ENCODE data around the gene THBS1. TPM values are rescaled to one million over a fixed set of nuclear protein-coding genes. Genes with fewer than 3 reads are reported as not detected.

THBS1 gene
- total RNA-seq (2014; rRNA removed; shearing (Covaris generic)), result 15.6 and 15.9 TPM in 2 replicates

GRCh38 chr15:39580485-39581241 lies at the start of gene THBS1:
TSS of gene THBS1 (plus strand) at chr15:39581079. CDS start at chr15:39581858, 779 bp downstream.
- DNase-seq (ENCODE audit: low spot score), result peak; percentile 29
- in situ Hi-C loops (cut with HindIII; ENCODE audit: low sequenced_read_pairs), result no loop called here

GRCh38 chr15:39534996-39535395 lies 45.9 kb upstream of the THBS1 start:
- in situ Hi-C loops (cut with HindIII; ENCODE audit: low sequenced_read_pairs), result no loop called here
- no peak for DNase-seq (ENCODE audit: low spot score)

- in situ Hi-C loops (cut with HindIII; ENCODE audit: low sequenced_read_pairs), result no loop called here
- no peak for DNase-seq (ENCODE audit: low spot score)
Observed at GRCh38 chr15:39535466-39535865, 45.4 kb upstream of the THBS1 start.

GRCh38 chr15:39538936-39539335 lies 41.9 kb upstream of the THBS1 start:
- in situ Hi-C loops (cut with HindIII; ENCODE audit: low sequenced_read_pairs), result no loop called here
- DNase-seq (ENCODE audit: low spot score), result no peak

- in situ Hi-C loops (cut with HindIII; ENCODE audit: low sequenced_read_pairs), result no loop called here
- DNase-seq (ENCODE audit: low spot score), result no peak
Observed at GRCh38 chr15:39539466-39539865, 41.4 kb upstream of the THBS1 start.

GRCh38 chr15:39539973-39540558 lies 40.8 kb upstream of the THBS1 start:
- DNase-seq (ENCODE audit: low spot score), result no peak
- in situ Hi-C loops (cut with HindIII; ENCODE audit: low sequenced_read_pairs), result no loop called here

- in situ Hi-C loops (cut with HindIII; ENCODE audit: low sequenced_read_pairs), result no loop called here
- DNase-seq (ENCODE audit: low spot score), result no peak
Observed at GRCh38 chr15:39542385-39543065, 38.4 kb upstream of the THBS1 start.

- DNase-seq (ENCODE audit: low spot score), result no peak
- in situ Hi-C loops (cut with HindIII; ENCODE audit: low sequenced_read_pairs), result no loop called here
Observed at GRCh38 chr15:39543651-39544050, 37.2 kb upstream of the THBS1 start.

GRCh38 chr15:39546842-39547241 lies 34.0 kb upstream of the THBS1 start:
- in situ Hi-C loops (cut with HindIII; ENCODE audit: low sequenced_read_pairs), result no loop called here
- DNase-seq (ENCODE audit: low spot score), result no peak

GRCh38 chr15:39548561-39548960 lies 32.3 kb upstream of the THBS1 start:
- in situ Hi-C loops (cut with HindIII; ENCODE audit: low sequenced_read_pairs), result no loop called here
- no peak for DNase-seq (ENCODE audit: low spot score)

- in situ Hi-C loops (cut with HindIII; ENCODE audit: low sequenced_read_pairs), result no loop called here
- no peak for DNase-seq (ENCODE audit: low spot score)
Observed at GRCh38 chr15:39549912-39550311, 31.0 kb upstream of the THBS1 start.

- in situ Hi-C loops (cut with HindIII; ENCODE audit: low sequenced_read_pairs), result no loop called here
- no peak for DNase-seq (ENCODE audit: low spot score)
Observed at GRCh38 chr15:39551476-39551875, 29.4 kb upstream of the THBS1 start.

GRCh38 chr15:39552556-39552955 lies 28.3 kb upstream of the THBS1 start:
- no peak for DNase-seq (ENCODE audit: low spot score)
- in situ Hi-C loops (cut with HindIII; ENCODE audit: low sequenced_read_pairs), result no loop called here

GRCh38 chr15:39553947-39554693 lies 26.8 kb upstream of the THBS1 start:
- in situ Hi-C loops (cut with HindIII; ENCODE audit: low sequenced_read_pairs), result no loop called here
- no peak for DNase-seq (ENCODE audit: low spot score)

GRCh38 chr15:39554746-39555387 lies 26.0 kb upstream of the THBS1 start:
- in situ Hi-C loops (cut with HindIII; ENCODE audit: low sequenced_read_pairs), result no loop called here
- DNase-seq (ENCODE audit: low spot score), result no peak

- no peak for DNase-seq (ENCODE audit: low spot score)
- in situ Hi-C loops (cut with HindIII; ENCODE audit: low sequenced_read_pairs), result no loop called here
Observed at GRCh38 chr15:39555885-39556284, 25.0 kb upstream of the THBS1 start.

- no peak for DNase-seq (ENCODE audit: low spot score)
- in situ Hi-C loops (cut with HindIII; ENCODE audit: low sequenced_read_pairs), result no loop called here
Observed at GRCh38 chr15:39556461-39556860, 24.4 kb upstream of the THBS1 start.

GRCh38 chr15:39558421-39558820 lies 22.5 kb upstream of the THBS1 start:
- peak; percentile 19 for DNase-seq (ENCODE audit: low spot score)
- in situ Hi-C loops (cut with HindIII; ENCODE audit: low sequenced_read_pairs), result no loop called here

- DNase-seq (ENCODE audit: low spot score), result no peak
Observed at GRCh38 chr15:39564972-39565665, 15.8 kb upstream of the THBS1 start.

More at GRCh38 chr15:39564972-39565665, 15.8 kb upstream of the THBS1 start:
- in situ Hi-C loops (cut with HindIII; ENCODE audit: low sequenced_read_pairs), result no loop called here
